Trophoblast cell (in vitro differentiated cells and primary cell): ENCODE results near the gene GNPTAB.
"Not testable (repeated sequence)": the region's sequence is repeated elsewhere in the genome, so short reads cannot be mapped to it uniquely, and the experiment has no call there.

Source experiments
- DNase-seq, 2 donors: peaks; one replicate each; pipeline ENCODE4 v3.0.0-alpha.2; 2016
- H2AFZ ChIP-seq: 2 replicates; pipeline ENCODE4 v1.6.1; 2013; ENCODE audit warnings: low read length, moderate library complexity, mild to moderate bottlenecking; ENCODE audit not compliant: insufficient read depth, poor library complexity
- H2AK5ac ChIP-seq: 2 replicates; pipeline ENCODE4 v1.6.1; 2013; ENCODE audit warnings: mild to moderate bottlenecking, low read length
- H2BK120ac ChIP-seq: 2 replicates; pipeline ENCODE4 v1.6.1; 2013; ENCODE audit warnings: low read length, mild to moderate bottlenecking, moderate library complexity; ENCODE audit not compliant: insufficient read depth, poor library complexity
- H2BK12ac ChIP-seq: 2 replicates; pipeline ENCODE4 v1.6.1; 2013; ENCODE audit warnings: mild to moderate bottlenecking, low read length, moderate library complexity
- H2BK5ac ChIP-seq: 2 replicates; pipeline ENCODE4 v1.6.1; 2013; ENCODE audit warnings: low read length, low read depth, moderate library complexity, mild to moderate bottlenecking; ENCODE audit not compliant: poor library complexity
- H3K14ac ChIP-seq: 2 replicates; pipeline ENCODE4 v1.6.1; 2013; ENCODE audit warnings: mild to moderate bottlenecking, low read length
- H3K18ac ChIP-seq: 2 replicates; pipeline ENCODE4 v1.6.1; 2013; ENCODE audit warnings: mild to moderate bottlenecking, low read length
- H3K23ac ChIP-seq: 2 replicates; pipeline ENCODE4 v1.6.1; 2013; ENCODE audit warnings: low read length
- H3K27ac ChIP-seq: 2 replicates; pipeline ENCODE4 v1.5.1; 2013; ENCODE audit warnings: low read depth, mild to moderate bottlenecking, inconsistent platforms, low read length, moderate library complexity
- H3K27me3 ChIP-seq: 2 replicates; pipeline ENCODE4 v1.6.1; 2013; ENCODE audit warnings: inconsistent platforms, mild to moderate bottlenecking, low read length, moderate library complexity; ENCODE audit not compliant: insufficient read depth
- H3K36me3 ChIP-seq, 2 experiments: 1 replicate in 1 of 2; 2 replicates in 1 of 2; pipeline ENCODE4 v1.6.1; 2013; ENCODE audit warnings: low read length in 2 of 2, mild to moderate bottlenecking in 2 of 2, moderate library complexity in 1 of 2; ENCODE audit not compliant: insufficient read depth in 2 of 2, control insufficient read depth in 1 of 2
- H3K4ac ChIP-seq: 2 replicates; pipeline ENCODE4 v1.6.1; 2013; ENCODE audit warnings: low read depth, mild to moderate bottlenecking, low read length, moderate library complexity
- H3K4me1 ChIP-seq, 2 experiments: 1 replicate in 1 of 2; 2 replicates in 1 of 2; pipeline ENCODE4 v1.6.1; 2013; ENCODE audit warnings: low read length in 2 of 2, mild to moderate bottlenecking in 2 of 2, moderate library complexity in 1 of 2; ENCODE audit not compliant: insufficient read depth in 2 of 2, control insufficient read depth in 1 of 2
- H3K4me2 ChIP-seq: 2 replicates; pipeline ENCODE4 v1.6.1; 2013; ENCODE audit warnings: inconsistent platforms, mild to moderate bottlenecking, low read length, moderate library complexity
- H3K4me3 ChIP-seq: 2 replicates; pipeline ENCODE4 v1.5.1; 2013; ENCODE audit warnings: mild to moderate bottlenecking, low read depth, low read length, inconsistent platforms
- H3K79me1 ChIP-seq: one replicate; pipeline ENCODE4 v1.6.1; 2013; ENCODE audit warnings: low read length
- H3K79me2 ChIP-seq: 2 replicates; pipeline ENCODE4 v1.6.1; 2013; ENCODE audit warnings: low read length, mild to moderate bottlenecking; ENCODE audit not compliant: control insufficient read depth, insufficient read depth, poor library complexity
- H3K9ac ChIP-seq: 2 replicates; pipeline ENCODE4 v1.6.1; 2013; ENCODE audit warnings: mild to moderate bottlenecking, low read length
- H3K9me3 ChIP-seq: 2 replicates; pipeline ENCODE4 v1.6.1; 2013; ENCODE audit warnings: low read depth, mild to moderate bottlenecking, control low read depth, inconsistent platforms, low read length; ENCODE audit not compliant: insufficient read depth
- H4K12ac ChIP-seq: 2 replicates; pipeline ENCODE4 v1.6.1; 2013; ENCODE audit warnings: low read depth, mild to moderate bottlenecking, low read length, moderate library complexity
- H4K8ac ChIP-seq: 2 replicates; pipeline ENCODE4 v1.6.1; 2013; ENCODE audit warnings: low read depth, mild to moderate bottlenecking, low read length, moderate library complexity
- H4K91ac ChIP-seq: one replicate; pipeline ENCODE4 v1.6.1; 2013; ENCODE audit warnings: low read depth, mild to moderate bottlenecking, low read length, moderate library complexity
- WGBS: extraction: QIAGEN DNeasy Blood & Tissue Kit; methylation state at CpG from one replicate; pipeline ENCODE4 v1.1.7; 2013; ENCODE audit warnings: missing lambda C conversion rate; ENCODE audit not compliant: insufficient read length, insufficient coverage; ENCODE audit errors: extremely low coverage; 5-methylcytosine and 5-hydroxymethylcytosine counted together

The GNPTAB gene

DNA sequence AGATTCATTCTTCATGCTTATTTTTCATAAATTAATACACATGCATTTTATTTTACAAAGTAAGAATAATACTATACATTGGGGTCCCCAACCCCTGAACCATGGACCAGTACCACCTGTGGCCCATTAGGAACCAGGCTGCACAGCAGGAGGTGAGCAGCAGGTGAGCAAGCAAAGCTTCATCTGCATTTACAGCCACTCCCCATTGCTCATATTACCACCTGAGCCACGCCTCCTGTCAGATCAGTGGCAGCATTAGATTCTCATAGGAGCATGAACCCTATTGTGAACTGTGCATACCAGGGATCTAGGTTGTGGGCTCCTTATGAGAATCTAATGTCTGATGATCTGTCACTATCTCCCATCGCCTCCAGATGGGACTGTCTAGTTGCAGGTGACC lies 30.9 kb upstream of the GNPTAB start:
- H2AFZ ChIP-seq, H2BK5ac ChIP-seq, H3K27me3 ChIP-seq, H3K14ac ChIP-seq, H3K23ac ChIP-seq, H3K36me3 ChIP-seq, H4K12ac ChIP-seq, H3K27ac ChIP-seq, H2AK5ac ChIP-seq, H4K91ac ChIP-seq, H3K18ac ChIP-seq, H4K8ac ChIP-seq, H3K4ac ChIP-seq, H3K9me3 ChIP-seq, H3K4me3 ChIP-seq, H3K79me1 ChIP-seq, H2BK12ac ChIP-seq, H3K9ac ChIP-seq, H3K79me2 ChIP-seq, H3K4me2 ChIP-seq, H3K4me1 ChIP-seq, H2BK120ac ChIP-seq: not testable (repeated sequence)
- WGBS: no CpG with 5 or more reads among the region's 2 CpGs
- DNase-seq: peak in 1 of 2 donors; percentile 24

DNA sequence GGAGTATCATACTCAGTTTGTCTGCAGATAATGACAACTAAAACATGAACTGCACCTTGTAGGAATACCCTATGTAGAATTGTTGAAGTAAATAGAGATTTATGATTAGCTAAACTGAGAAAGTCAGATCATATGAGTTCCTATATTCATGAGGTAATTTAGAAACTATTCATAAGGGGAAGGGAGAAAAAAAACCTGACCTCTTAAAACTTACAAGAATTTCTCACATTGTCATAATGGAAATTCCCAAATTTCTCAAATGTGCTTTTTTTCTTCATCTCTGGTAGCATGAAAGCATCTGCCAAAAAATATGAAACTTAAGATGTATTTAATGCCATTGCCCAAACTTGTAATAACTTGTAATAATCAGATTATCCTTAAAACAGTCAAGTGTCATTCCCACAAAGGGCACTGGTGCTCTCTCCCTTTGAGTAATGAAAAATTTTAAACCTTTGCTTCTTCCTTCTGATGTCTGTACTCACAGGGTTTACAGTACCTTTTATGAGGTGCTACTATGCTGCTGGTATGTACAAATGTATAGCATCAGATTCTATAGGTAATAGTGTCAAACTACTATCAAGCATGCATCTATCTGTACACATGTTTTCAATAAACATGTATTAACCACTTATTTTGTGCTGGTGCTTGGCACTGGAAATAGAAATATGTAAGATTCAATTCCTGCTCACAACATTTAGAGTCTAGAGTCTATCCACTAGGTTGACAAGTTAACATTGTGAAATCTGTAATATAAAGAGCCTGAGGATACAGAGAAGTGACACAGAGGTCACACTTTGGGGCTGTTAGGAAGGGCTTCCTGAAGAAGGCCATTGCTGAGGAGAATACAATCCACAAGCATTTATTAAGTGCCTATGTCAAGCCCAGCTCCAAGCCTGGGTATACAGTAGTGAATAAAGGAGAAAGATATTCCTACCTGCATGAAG lies 29.2 kb upstream of the GNPTAB start:
- Histone ChIP-seq H2AK5ac (no peak overlapping the region), H3K4ac (no peak overlapping the region), H3K18ac (no peak overlapping the region), H4K12ac (no peak overlapping the region), H3K4me2 (no peak overlapping the region), H3K14ac (no peak overlapping the region), H2BK5ac (no peak overlapping the region), H3K23ac (no peak overlapping the region), H3K9me3 (peaks cover 2% of the 10 kb centered on the region), H3K79me2 (no peaks in the 10 kb centered on the region), H3K36me3 (no peaks in the 10 kb centered on the region), H4K8ac (no peak overlapping the region), H3K4me1 (peaks cover 6 to 13% of the 10 kb centered on the region in 2 experiments), H2AFZ (no peak overlapping the region), H3K27ac (no peak overlapping the region), H3K4me3 (no peak overlapping the region), H4K91ac (no peak overlapping the region), H3K9ac (no peak overlapping the region), H2BK120ac (no peak overlapping the region), H3K27me3 (no peaks in the 10 kb centered on the region), H2BK12ac (no peak overlapping the region), H3K79me1 (peaks cover 2% of the 10 kb centered on the region)
- peak in 1 of 2 donors; percentile 67 for DNase-seq

DNA sequence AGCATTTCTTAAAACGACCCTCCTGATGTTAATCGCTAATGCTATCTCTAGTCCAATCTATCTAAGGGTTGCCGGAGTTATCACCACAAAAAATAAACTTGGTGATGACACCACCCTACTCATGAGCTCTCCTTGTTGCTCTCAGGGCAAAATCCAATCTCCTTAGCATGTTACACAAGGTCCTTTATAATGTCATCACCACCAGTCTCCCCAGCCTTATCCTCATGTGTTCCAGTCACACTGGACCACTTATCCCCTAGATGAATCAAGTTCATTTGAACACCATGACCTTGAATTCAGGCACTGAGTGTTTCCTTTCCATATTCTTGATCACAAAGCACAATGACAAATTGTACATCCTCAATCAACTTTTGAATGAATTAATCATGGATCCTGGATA lies 27.6 kb upstream of the GNPTAB start:
- Histone ChIP-seq H3K79me1 (peaks cover 6% of the 10 kb centered on the region), H4K91ac (no peak overlapping the region), H3K27me3 (no peaks in the 10 kb centered on the region), H3K4me1 (peaks cover 8 to 16% of the 10 kb centered on the region in 2 experiments), H2BK120ac (no peak overlapping the region), H3K36me3 (no peaks in the 10 kb centered on the region), H3K4me3 (no peak overlapping the region), H4K12ac (no peak overlapping the region), H3K79me2 (no peaks in the 10 kb centered on the region), H2BK5ac (no peak overlapping the region), H3K4ac (no peak overlapping the region), H3K4me2 (no peak overlapping the region), H4K8ac (no peak overlapping the region), H3K9me3 (no peaks in the 10 kb centered on the region), H2AFZ (no peak overlapping the region), H3K14ac (no peak overlapping the region), H2BK12ac (no peak overlapping the region), H3K23ac (no peak overlapping the region), H3K27ac (no peak overlapping the region), H3K18ac (no peak overlapping the region), H3K9ac (no peak overlapping the region), H2AK5ac (no peak overlapping the region)
- DNase-seq: no peak
- no CpG with 5 or more reads among the region's 3 CpGs for whole genome bisulfite sequencing

DNA sequence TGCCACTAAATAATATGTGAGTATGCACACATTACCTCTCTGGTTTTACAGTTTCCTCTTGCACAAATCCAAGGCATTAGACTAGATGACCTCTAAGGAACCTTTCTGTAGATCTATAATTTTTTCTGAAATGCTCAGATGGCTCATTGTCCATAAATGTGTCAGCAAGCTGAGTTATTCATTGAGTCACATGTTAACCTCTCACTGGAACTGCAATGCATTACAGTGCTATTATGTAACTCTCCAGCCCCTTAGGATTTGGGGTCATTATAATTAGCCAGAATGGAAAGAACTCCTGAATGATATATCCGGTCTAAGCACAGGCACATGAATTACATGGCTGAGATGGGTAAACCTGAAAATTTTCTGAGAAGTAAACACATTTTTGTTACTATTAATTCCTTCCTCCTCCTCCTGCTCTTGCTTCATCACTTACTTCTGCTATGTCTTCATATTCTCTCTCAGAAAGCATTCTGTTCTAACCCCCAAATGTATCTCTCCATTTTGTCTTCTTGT lies 26.3 kb upstream of the GNPTAB start:
- no peak overlapping the region for H3K27ac ChIP-seq
- no peaks in the 10 kb centered on the region for H3K9me3 ChIP-seq
- no peak overlapping the region for H3K9ac ChIP-seq
- no peak overlapping the region for H4K8ac ChIP-seq
- no peak overlapping the region for H4K12ac ChIP-seq
- H3K4me1 ChIP-seq: peaks cover 8 to 11% of the 10 kb centered on the region in 2 experiments
- DNase-seq: peak in 1 of 2 donors; percentile 55
- no peak overlapping the region for H3K4me3 ChIP-seq
- no peak overlapping the region for H3K4me2 ChIP-seq
- no CpG with 5 or more reads among the region's 1 CpG for WGBS
- peaks cover 6% of the 10 kb centered on the region for H3K79me1 ChIP-seq
- no peak overlapping the region for H3K14ac ChIP-seq
- no peak overlapping the region for H3K18ac ChIP-seq
- H2BK12ac ChIP-seq: no peak overlapping the region
- no peaks in the 10 kb centered on the region for H3K79me2 ChIP-seq
- H2BK120ac ChIP-seq: no peak overlapping the region
- H2BK5ac ChIP-seq: no peak overlapping the region
- no peak overlapping the region for H2AK5ac ChIP-seq
- H3K4ac ChIP-seq: no peak overlapping the region
- no peaks in the 10 kb centered on the region for H3K36me3 ChIP-seq
- no peak overlapping the region for H4K91ac ChIP-seq
- no peak overlapping the region for H2AFZ ChIP-seq
- no peaks in the 10 kb centered on the region for H3K27me3 ChIP-seq
- H3K23ac ChIP-seq: no peak overlapping the region
